Measurements from ENCODE around the gene GATAD1.

The GATAD1 gene

GRCh38 chr7:92485267-92485892, 38.1 kb downstream of the GATAD1 start:
- DNase-seq = no peak

GRCh38 chr7:92485974-92486373, 38.7 kb downstream of the GATAD1 start:
- no peak for DNase-seq

- DNase-seq = no peak
Measured at GRCh38 chr7:92487804-92488203, 40.5 kb downstream of the GATAD1 start.

- no peak for DNase-seq
Measured at GRCh38 chr7:92489634-92490033, 42.4 kb downstream of the GATAD1 start.

- no peak for DNase-seq
Measured at GRCh38 chr7:92496876-92497275, 49.6 kb downstream of the GATAD1 start.

GRCh38 chr7:92498557-92498956, 51.3 kb downstream of the GATAD1 start:
- DNase-seq = no peak

GRCh38 chr7:92503767-92504166, 56.5 kb downstream of the GATAD1 start:
- no peak for DNase-seq

- no peak for DNase-seq
Measured at GRCh38 chr7:92504563-92504962, 57.3 kb downstream of the GATAD1 start.

- no peak for DNase-seq
Measured at GRCh38 chr7:92506363-92506762, 59.1 kb downstream of the GATAD1 start.

- DNase-seq = no peak
Measured at GRCh38 chr7:92508946-92509345, 61.7 kb downstream of the GATAD1 start.

Measured in hippocampal formation (tissue), 2 donors.